ENCODE results near the gene ADCYAP1R1.

DNA sequence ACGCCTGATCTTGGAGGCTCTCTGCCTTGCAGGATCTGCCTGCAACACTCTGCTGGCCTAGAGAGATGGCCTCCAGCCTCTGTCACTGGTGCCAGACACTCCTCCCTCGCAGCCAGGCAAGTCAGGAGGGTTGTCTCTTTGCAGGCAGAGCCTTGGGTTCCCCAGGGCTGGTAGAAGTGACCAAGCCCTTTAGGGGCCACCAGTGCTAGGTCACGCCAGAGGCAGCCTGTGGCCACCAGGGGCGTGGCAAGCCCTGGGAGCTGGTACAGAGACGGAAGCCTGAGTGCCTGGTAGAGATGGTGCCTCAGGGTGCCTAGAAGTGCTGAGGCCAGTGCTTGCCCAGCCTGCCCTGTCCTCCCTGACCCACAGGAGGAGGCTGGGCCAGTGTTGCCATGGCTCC is 9.1 kb downstream of the ADCYAP1R1 start:
- TF ChIP-seq CTCF (IDR thresholded peaks at IDR 0.05) (no peak), POLR2A (IDR thresholded peaks at IDR 0.05) (no peak)
